ENCODE measurements around the gene CRHR1. TPM values are rescaled to one million over a fixed set of nuclear protein-coding genes. Genes with fewer than 3 reads are reported as not detected.

Gene CRHR1
- total RNA-seq, 6 donors from 2014 or later: not detected

DNA sequence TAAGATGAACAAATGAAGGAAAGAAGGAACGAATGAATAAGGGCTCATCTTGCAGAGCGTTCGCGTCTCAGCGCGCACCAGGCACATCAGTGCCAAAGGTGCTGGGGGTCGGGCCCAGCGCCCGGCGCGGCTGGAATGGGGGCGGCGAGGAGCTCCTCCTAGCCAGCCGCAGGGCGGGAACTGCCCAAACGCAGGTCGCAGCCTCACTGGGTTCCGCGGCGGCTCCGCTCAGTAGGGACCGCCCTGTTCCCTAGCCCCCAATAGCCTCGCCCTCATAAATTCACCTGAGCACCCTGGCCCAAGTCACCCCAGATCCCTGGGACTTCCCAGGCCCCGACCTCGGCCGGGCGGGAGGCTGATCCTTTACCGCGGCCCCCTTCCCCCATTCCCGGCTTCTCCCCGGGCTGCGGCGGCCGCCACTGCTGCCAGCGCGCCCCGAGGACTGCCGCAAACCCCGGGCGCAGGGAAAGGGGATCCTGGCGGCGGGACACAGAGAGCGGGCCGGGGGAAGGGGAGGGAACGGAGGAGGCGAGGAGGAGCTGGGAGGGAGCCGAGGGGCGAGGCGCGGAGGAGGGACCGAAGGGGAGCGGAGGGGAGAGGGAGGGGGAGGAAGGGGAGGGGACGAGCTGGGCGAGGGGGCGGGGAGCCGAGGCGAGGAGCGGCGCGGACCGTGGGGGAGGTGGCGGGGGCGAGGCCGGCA is 377 bp upstream of the CRHR1 start:
- 1 to 2% methylated on average over 13 to 24 of the region's 64 CpGs for WGBS, 2 donors
- Histone ChIP-seq H3K27ac (no peak overlapping the region), H3K4me1 (peaks cover 24 to 29% (median 25%) of the 10 kb centered on the region in 4 donors), H3K4me3 (peak overlapping the region in 3 of 4 donors; percentile 40 to 47 (median 46)), H3K36me3 (no peaks in the 10 kb centered on the region), H3K27me3 (peaks cover 0 to 38% (median 21%) of the 10 kb centered on the region in 4 donors), H3K9me3 (no peaks in the 10 kb centered on the region)
- TF ChIP-seq POLR2AphosphoS5 (IDR thresholded peaks at IDR 0.05) (no peak), EP300 (IDR thresholded peaks at IDR 0.05) (no peak), POLR2A (IDR thresholded peaks at IDR 0.05) (no peak)
- TF ChIP-seq, protein P1, sequence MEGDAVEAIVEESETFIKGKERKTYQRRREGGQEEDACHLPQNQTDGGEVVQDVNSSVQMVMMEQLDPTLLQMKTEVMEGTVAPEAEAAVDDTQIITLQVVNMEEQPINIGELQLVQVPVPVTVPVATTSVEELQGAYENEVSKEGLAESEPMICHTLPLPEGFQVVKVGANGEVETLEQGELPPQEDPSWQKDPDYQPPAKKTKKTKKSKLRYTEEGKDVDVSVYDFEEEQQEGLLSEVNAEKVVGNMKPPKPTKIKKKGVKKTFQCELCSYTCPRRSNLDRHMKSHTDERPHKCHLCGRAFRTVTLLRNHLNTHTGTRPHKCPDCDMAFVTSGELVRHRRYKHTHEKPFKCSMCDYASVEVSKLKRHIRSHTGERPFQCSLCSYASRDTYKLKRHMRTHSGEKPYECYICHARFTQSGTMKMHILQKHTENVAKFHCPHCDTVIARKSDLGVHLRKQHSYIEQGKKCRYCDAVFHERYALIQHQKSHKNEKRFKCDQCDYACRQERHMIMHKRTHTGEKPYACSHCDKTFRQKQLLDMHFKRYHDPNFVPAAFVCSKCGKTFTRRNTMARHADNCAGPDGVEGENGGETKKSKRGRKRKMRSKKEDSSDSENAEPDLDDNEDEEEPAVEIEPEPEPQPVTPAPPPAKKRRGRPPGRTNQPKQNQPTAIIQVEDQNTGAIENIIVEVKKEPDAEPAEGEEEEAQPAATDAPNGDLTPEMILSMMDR (IDR thresholded peaks at IDR 0.05): no peak
- DNase-seq: peak in 1 of 2 donors; percentile 82
- ATAC-seq (ENCODE audit: low FRiP score in 2 of 2): peak in 1 of 2 donors; percentile 59

DNA sequence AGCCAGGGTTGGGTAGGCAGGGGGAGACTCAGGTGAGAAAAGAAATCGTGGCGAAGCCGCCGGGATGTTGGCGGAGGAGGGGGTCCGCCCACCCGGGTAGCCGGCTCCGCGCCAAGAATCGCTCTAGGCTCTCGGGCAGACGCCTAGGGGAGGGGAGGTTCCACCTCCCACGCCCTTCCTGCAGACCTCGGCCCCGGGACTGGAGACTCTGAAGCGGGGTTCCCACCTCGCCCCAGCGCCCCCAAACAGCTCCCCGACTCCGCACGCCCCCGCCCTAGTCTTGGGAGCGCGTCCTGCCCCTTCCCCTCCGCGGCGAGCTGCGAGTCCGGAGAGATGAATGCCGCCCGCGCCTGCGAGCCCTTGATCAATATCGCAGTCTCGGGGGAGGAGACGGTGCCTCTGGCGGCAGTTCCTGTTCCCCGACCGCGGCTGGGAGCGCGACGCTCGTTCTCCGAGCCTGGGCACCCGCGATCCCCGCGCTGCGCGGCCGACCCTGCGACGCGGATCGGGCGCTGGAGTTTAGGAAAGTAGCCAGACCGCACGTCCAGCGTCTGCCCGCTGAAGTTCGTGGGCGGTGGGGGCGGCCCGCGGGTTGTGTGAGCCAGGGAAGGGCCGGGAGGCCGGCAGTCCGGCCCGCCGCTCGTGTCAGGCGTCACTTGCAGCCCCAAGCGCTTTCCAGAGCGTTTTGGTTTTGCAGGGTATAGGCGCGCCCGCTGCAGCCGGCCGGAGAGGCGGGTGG is 790 bp downstream of the CRHR1 start:
- Histone ChIP-seq H3K27me3 (peaks cover 0 to 38% (median 21%) of the 10 kb centered on the region in 4 donors), H3K4me1 (peaks cover 24 to 29% (median 25%) of the 10 kb centered on the region in 4 donors), H3K9me3 (no peaks in the 10 kb centered on the region), H3K36me3 (no peaks in the 10 kb centered on the region), H3K27ac (no peak overlapping the region), H3K4me3 (peak overlapping the region in 3 of 4 donors; percentile 40 to 47 (median 46))
- TF ChIP-seq, protein P1 (IDR thresholded peaks at IDR 0.05): no peak
- TF ChIP-seq POLR2A (IDR thresholded peaks at IDR 0.05) (no peak), POLR2AphosphoS5 (IDR thresholded peaks at IDR 0.05) (no peak), EP300 (IDR thresholded peaks at IDR 0.05) (no peak)
- DNase-seq (peak in 1 of 2 donors; percentile 88), ATAC-seq (ENCODE audit: low FRiP score in 2 of 2) (peak in 1 of 2 donors; percentile 48)
- 1% methylated on average over 16 to 28 of the region's 82 CpGs for WGBS, 2 donors

- no peak for ATAC-seq (ENCODE audit: low FRiP score in 2 of 2)
- peaks cover 24 to 29% (median 25%) of the 10 kb centered on the region in 4 donors for H3K4me1 ChIP-seq
- no peak for DNase-seq
- TF ChIP-seq POLR2AphosphoS5 (IDR thresholded peaks at IDR 0.05) (no peak), POLR2A (IDR thresholded peaks at IDR 0.05) (no peak), EP300 (IDR thresholded peaks at IDR 0.05) (no peak)
- TF ChIP-seq, protein P1 (IDR thresholded peaks at IDR 0.05): no peak
- no peaks in the 10 kb centered on the region for H3K36me3 ChIP-seq
- H3K4me3 ChIP-seq: peak overlapping the region in 3 of 4 donors; percentile 40 to 47 (median 46)
- H3K27ac ChIP-seq: no peak overlapping the region
- peaks cover 0 to 38% (median 21%) of the 10 kb centered on the region in 4 donors for H3K27me3 ChIP-seq
- H3K9me3 ChIP-seq: no peaks in the 10 kb centered on the region
- 23 to 29% methylated on average over 27 to 28 of the region's 28 CpGs for WGBS, 2 donors
Observed at GRCh38 chr17:45785480-45786193, 1.5 kb downstream of the CRHR1 start.

DNA sequence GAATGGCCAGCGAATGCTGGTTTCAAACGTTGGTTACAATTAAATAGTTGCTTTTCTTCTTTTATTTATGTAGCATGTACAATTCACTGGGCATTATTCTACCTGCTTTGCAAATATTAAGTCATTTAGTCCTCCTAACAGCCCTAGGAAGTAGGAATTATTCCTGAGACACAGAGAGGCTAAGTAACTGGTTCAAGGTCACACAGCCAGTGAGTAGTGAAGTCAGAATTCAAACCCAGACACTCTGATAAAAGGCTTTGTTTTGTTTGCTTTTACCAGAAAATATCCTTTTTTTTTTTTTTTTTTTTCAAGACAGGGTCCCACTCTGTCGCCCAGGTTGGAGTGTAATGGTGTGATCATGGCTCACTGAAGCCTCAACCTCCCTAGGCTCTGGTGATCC is 2.2 kb downstream of the CRHR1 start:
- peaks cover 24 to 29% (median 25%) of the 10 kb centered on the region in 4 donors for H3K4me1 ChIP-seq
- no peak overlapping the region for H3K4me3 ChIP-seq
- no peak overlapping the region for H3K27ac ChIP-seq
- H3K9me3 ChIP-seq: no peaks in the 10 kb centered on the region
- 78 to 86% methylated on average over 3 of the region's 3 CpGs for WGBS, 2 donors
- no peaks in the 10 kb centered on the region for H3K36me3 ChIP-seq
- DNase-seq: no peak
- ATAC-seq (ENCODE audit: low FRiP score in 2 of 2): no peak
- H3K27me3 ChIP-seq: peaks cover 0 to 38% (median 21%) of the 10 kb centered on the region in 4 donors
- TF ChIP-seq EP300 (IDR thresholded peaks at IDR 0.05): no peak
- no peak for TF ChIP-seq POLR2A (IDR thresholded peaks at IDR 0.05)
- TF ChIP-seq, protein P1 (IDR thresholded peaks at IDR 0.05): no peak
- TF ChIP-seq POLR2AphosphoS5 (IDR thresholded peaks at IDR 0.05): no peak

Data from upper lobe of left lung (tissue), 6 donors.